BE2C (cell line): ENCODE results near the gene YPEL2.
A peak's percentile ranks its signal among the peaks of the same experiment; 100 is the strongest.
"Not testable (repeated sequence)": the region's sequence is repeated elsewhere in the genome, so short reads cannot be mapped to it uniquely, and the experiment has no call there.

ENCODE experiments used
- DNase-seq: peaks from one replicate; pipeline ENCODE4 v3.0.0-alpha.2; 2020
- H3K27me3 ChIP-seq: fragments of 250-450 bp; sonication (Bioruptor Pico); 2 replicates; pipeline ENCODE4 v1.5.1; 2020; ENCODE audit warnings: mild to moderate bottlenecking
- H3K36me3 ChIP-seq: fragments of 250-450 bp; sonication (Bioruptor Pico); 2 replicates; pipeline ENCODE4 v1.5.1; 2020; ENCODE audit warnings: mild to moderate bottlenecking
- H3K4me1 ChIP-seq: fragments of 250-450 bp; sonication (Bioruptor Pico); 2 replicates; pipeline ENCODE4 v1.5.1; 2020
- H3K4me3 ChIP-seq: 2 replicates; pipeline ENCODE4 v1.5.1; 2011; ENCODE audit warnings: low read depth, low read length
- H3K9me3 ChIP-seq: fragments of 250-450 bp; sonication (Bioruptor Pico); 2 replicates; pipeline ENCODE4 v1.5.1; 2020
- TF ChIP-seq, protein P1 (sequence below): IDR thresholded peaks from 2 replicates; pipeline ENCODE4 v1.5.1; 2012; ENCODE audit warnings: mild to moderate bottlenecking, low read depth, low read length

The YPEL2 gene

DNA sequence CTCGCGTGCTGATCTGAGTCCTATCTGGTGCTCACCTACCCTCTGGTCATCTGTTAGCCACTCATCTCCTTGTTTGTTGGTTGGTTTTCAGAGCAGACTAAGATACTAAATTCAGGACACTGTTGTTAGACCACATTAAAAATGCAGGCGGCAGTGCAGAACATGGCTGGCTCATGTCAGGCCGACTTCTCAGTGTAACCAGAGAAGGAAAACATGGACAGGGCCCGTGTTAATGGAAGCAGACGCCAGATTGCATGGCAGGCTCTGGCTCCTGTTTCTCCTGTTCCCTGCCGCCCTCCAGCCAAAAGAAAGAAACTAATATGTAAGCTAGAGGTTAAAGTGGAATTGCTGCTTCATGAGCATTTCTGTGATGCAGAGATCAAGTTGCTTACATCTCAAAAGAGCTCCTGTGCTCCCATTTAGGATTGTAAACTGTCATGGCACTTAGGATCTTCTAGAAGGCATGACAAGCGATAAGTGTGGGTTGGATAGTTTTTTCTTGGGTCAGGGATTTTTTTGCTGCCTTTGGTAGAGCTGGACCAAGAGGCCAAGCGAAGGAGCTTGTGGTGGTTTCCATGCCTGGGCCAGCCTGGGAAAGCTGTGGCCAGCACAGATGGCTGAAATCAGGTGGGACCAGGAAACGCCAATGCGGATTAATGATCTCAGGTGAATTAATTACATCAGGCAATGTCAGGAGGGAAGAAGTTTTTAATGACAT, 56.1 kb downstream of the YPEL2 start:
- no peak overlapping the region for H3K4me3 ChIP-seq
- H3K9me3 ChIP-seq, result no peaks in the 10 kb centered on the region; the same call in 1 of the 2 replicates
- DNase-seq, result peak; percentile 69
- no peaks in the 10 kb centered on the region for H3K27me3 ChIP-seq
- TF ChIP-seq, protein P1, sequence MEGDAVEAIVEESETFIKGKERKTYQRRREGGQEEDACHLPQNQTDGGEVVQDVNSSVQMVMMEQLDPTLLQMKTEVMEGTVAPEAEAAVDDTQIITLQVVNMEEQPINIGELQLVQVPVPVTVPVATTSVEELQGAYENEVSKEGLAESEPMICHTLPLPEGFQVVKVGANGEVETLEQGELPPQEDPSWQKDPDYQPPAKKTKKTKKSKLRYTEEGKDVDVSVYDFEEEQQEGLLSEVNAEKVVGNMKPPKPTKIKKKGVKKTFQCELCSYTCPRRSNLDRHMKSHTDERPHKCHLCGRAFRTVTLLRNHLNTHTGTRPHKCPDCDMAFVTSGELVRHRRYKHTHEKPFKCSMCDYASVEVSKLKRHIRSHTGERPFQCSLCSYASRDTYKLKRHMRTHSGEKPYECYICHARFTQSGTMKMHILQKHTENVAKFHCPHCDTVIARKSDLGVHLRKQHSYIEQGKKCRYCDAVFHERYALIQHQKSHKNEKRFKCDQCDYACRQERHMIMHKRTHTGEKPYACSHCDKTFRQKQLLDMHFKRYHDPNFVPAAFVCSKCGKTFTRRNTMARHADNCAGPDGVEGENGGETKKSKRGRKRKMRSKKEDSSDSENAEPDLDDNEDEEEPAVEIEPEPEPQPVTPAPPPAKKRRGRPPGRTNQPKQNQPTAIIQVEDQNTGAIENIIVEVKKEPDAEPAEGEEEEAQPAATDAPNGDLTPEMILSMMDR, result peak; percentile 22; the same call in 1 of the 2 replicates
- H3K36me3 ChIP-seq, result no peaks in the 10 kb centered on the region
- peaks cover 22% of the 10 kb centered on the region for H3K4me1 ChIP-seq

DNA sequence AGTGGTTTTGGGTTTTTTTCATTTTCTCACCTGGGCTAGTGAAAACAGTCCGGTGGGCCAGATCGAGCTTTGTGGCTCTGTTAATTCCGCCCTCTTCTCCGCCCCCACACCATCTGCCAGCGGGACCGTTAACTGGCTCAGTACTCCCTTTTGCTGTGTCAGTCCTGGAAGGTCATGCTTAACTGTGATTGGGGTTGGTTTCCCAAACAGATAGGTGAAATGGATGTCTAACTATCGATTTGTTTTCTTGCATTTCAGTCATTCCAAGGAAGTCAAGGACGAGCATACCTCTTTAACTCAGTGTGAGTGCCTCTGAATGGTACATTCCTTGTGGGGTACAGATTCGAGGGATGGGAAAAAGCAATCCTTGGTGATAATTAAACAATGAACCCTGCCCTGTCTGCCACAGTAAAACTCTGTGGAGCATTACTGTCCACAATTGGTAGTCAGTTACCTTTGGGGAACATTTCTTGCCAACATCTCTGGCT, 56.7 kb downstream of the YPEL2 start:
- Histone ChIP-seq H3K36me3 (no peaks in the 10 kb centered on the region), H3K27me3 (no peaks in the 10 kb centered on the region), H3K4me1 (peaks cover 22% of the 10 kb centered on the region), H3K9me3 (no peaks in the 10 kb centered on the region; the same call in 1 of the 2 replicates), H3K4me3 (no peak overlapping the region)
- TF ChIP-seq, protein P1, result no peak
- no peak for DNase-seq

DNA sequence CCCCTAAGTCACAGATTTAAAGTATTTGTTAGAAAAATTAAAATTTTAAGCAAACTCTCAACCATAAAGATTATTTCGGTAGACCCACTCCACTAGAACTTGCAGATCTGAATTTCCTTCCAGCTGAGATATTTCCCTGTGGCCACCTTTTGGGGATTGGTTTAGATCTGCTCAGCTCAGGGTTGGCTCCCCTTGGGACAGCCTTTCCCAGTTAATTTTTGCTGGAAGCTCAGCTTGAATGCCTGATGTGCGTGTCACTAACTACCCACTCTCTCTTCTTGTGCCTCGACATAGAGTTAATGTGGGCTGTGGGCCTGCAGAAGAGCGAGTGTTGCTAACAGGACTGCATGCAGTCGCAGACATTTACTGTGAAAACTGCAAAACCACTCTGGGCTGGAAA, 57.6 kb downstream of the YPEL2 start:
- Histone ChIP-seq H3K27me3 (no peaks in the 10 kb centered on the region), H3K4me3 (no peak overlapping the region), H3K9me3 (no peaks in the 10 kb centered on the region; the same call in 1 of the 2 replicates), H3K36me3 (no peaks in the 10 kb centered on the region), H3K4me1 (peaks cover 22% of the 10 kb centered on the region)
- TF ChIP-seq, protein P1, result no peak
- DNase-seq, result no peak

DNA sequence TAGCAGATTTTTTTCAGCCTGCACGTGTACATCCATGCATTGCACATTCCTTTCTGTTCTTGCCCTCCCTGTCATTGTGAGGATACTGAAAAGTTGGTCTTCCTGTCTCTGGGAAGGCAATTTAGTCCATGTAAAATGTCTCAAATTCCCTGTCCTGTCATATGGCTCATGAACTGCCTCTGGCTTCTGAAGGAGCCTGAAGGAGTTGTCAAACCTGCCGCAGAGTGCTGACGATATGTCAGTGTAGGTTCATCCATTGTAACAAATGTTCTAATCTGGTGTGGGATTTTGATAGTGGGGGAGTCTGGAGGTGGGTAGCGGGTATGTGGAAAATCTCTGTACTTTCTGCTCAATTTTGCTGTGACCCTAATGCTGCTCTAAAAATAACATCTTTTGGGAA, 59.6 kb downstream of the YPEL2 start:
- Histone ChIP-seq H3K27me3 (no peaks in the 10 kb centered on the region), H3K4me3 (no peak overlapping the region), H3K9me3 (no peaks in the 10 kb centered on the region; the same call in none of the 2 replicates), H3K4me1 (peaks cover 22% of the 10 kb centered on the region), H3K36me3 (no peaks in the 10 kb centered on the region)
- DNase-seq, result no peak
- TF ChIP-seq, protein P1, result no peak

DNA sequence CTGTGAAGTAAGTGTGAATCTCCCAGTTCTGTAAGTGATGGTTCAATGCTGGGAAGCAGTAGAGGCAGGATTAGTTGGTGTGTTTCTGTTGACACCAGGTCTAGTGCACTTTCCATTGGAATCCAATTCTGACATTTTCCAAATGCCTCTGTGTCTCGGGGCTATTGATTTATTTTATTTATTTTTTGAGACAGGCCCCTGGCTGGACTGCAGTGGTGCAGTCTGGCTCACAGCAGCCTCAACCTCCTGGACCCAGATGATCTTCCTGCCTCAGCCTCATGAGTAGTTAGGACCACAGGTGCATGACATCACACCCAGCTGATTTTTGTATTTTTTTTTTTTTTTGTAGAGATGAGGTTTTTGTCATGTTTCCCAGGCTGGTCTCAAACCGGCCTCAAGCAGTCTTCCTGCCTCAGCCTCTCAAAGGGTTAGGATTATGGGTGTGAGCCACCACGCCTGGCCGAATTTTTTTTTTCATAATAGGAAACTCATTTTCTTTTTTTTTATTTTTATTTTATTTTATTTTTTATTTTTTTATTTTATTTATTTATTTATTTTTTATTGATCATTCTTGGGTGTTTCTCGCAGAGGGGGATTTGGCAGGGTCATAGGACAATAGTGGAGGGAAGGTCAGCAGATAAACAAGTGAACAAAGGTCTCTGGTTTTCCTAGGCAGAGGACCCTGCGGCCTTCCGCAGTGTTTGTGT, 61.7 kb downstream of the YPEL2 start:
- Histone ChIP-seq H3K36me3 (no peaks in the 10 kb centered on the region; the same call in none of the 2 replicates), H3K4me3 (no peak overlapping the region), H3K4me1 (peaks cover 12% of the 10 kb centered on the region), H3K27me3 (no peaks in the 10 kb centered on the region), H3K9me3 (no peaks in the 10 kb centered on the region; the same call in none of the 2 replicates)
- DNase-seq, result no peak
- TF ChIP-seq, protein P1, result no peak

DNA sequence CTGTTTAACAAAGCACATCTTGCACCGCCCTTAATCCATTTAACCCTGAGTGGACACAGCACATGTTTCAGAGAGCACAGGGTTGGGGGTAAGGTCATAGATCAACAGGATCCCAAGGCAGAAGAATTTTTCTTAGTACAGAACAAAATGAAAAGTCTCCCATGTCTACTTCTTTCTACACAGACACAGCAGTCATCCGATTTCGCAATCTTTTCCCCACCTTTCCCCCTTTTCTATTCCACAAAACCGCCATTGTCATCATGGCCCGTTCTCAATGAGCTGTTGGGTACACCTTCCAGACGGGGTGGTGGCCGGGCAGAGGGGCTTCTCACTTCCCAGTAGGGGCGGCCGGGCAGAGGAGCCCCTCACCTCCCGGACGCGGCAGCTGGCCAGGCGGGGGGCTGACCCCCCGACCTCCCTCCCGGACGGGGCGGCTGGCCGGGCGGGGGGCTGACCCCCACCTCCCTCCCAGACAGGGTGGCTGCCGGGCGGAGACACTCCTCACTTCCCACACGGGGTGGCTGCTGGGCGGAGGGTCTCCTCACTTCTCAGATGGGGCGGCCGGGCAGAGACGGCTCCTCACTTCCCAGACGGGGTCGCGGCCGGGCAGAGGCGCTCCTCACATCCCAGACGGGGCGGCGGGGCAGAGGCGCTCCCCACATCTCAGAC, 62.4 kb downstream of the YPEL2 start:
- H3K36me3 ChIP-seq, H3K4me3 ChIP-seq, H3K9me3 ChIP-seq, H3K27me3 ChIP-seq, DNase-seq, H3K4me1 ChIP-seq: not testable (repeated sequence)
